Endothelial cell of umbilical vein (primary cell): ENCODE results near the gene TNIP3. TPM values are rescaled to one million over a fixed set of nuclear protein-coding genes. Genes with fewer than 3 reads are reported as not detected.
"Not testable (repeated sequence)": the region's sequence is repeated elsewhere in the genome, so short reads cannot be mapped to it uniquely, and the experiment has no call there.

Source experiments
- BruUV-seq: library from RNA; stranded (reverse); fragments of 400-500 nt; replicated peaks from 2 replicates; lab custom pipeline; 2021; lab: Mats Ljungman, UMichigan
- CTCF ChIA-PET: fragments of 300-600, 350-600 bp; sonication (Branson Sonifier 250); formaldehyde crosslinking; loops from one replicate; lab custom pipeline; 2021; ENCODE audit warnings: antibody characterized with exemption, inconsistent platforms; lab: Charles Lee
- POLR2A ChIA-PET: fragments of 300-600, 350-600 bp; sonication (Branson Sonifier 250); formaldehyde crosslinking; loops from one replicate; lab custom pipeline; 2021; ENCODE audit warnings: antibody characterized with exemption, inconsistent platforms; lab: Charles Lee
- DNase-seq: peaks from one replicate; pipeline ENCODE4 v3.0.0-alpha.2; 2011; ENCODE audit warnings: low read depth, low spot score
- FAIRE-seq: peaks from 2 replicates; lab custom pipeline; 2011; peaks lifted over from hg19 to GRCh38; lab: Jason Lieb, UNC
- H2AFZ ChIP-seq: 2 replicates; pipeline ENCODE4 v1.6.0; 2012; ENCODE audit warnings: low read depth, low read length, control low read depth, inconsistent platforms
- H3K27ac ChIP-seq: 2 replicates; pipeline ENCODE4 v1.5.1; 2011; ENCODE audit warnings: low read depth, mild to moderate bottlenecking, control low read depth, low read length, moderate library complexity; ENCODE audit not compliant: insufficient read depth
- H3K27me3 ChIP-seq, 2 experiments: 2 replicates each; pipeline versions ENCODE4 v1.6.0 to v1.6.1; 2011; ENCODE audit warnings: low read length in 2 of 2, mixed read lengths in 1 of 2; ENCODE audit not compliant: control insufficient read depth in 2 of 2, insufficient read depth in 2 of 2
- H3K36me3 ChIP-seq, 2 experiments: 2 replicates in 1 of 2; 3 replicates in 1 of 2; pipeline ENCODE4 v1.5.1; 2011; ENCODE audit warnings: low read length in 2 of 2, mild to moderate bottlenecking in 1 of 2, moderate library complexity in 1 of 2; ENCODE audit not compliant: control insufficient read depth in 2 of 2, insufficient read depth in 2 of 2; ENCODE audit errors: extremely low read depth in 1 of 2
- H3K4me1 ChIP-seq: 3 replicates; pipeline ENCODE4 v1.5.1; 2011; ENCODE audit warnings: mild to moderate bottlenecking, low read length; ENCODE audit not compliant: control insufficient read depth, insufficient read depth; ENCODE audit errors: extremely low read depth
- H3K4me2 ChIP-seq: 2 replicates; pipeline ENCODE4 v1.6.1; 2011; ENCODE audit warnings: low read length, control low read depth, mixed read lengths; ENCODE audit not compliant: insufficient read depth
- H3K4me3 ChIP-seq, 3 experiments: fragments of 200-600 bp in 1 of 3; sonication (generic), shearing (Covaris generic) in 1 of 3; replicated peaks in 1 of 3; 2 replicates each; pipeline ENCODE4 v1.5.1; 2011 to 2016; ENCODE audit warnings: control low read depth in 3 of 3, low read length in 3 of 3, mild to moderate bottlenecking in 2 of 3, inconsistent platforms in 1 of 3, low read depth in 1 of 3, moderate library complexity in 1 of 3; ENCODE audit not compliant: insufficient read depth in 1 of 3
- H3K79me2 ChIP-seq: 2 replicates; pipeline ENCODE4 v1.6.0; 2012; ENCODE audit warnings: low read length, inconsistent platforms; ENCODE audit not compliant: control insufficient read depth, insufficient read depth
- H3K9ac ChIP-seq: replicated peaks from 2 replicates; pipeline ENCODE3; 2011; ENCODE audit warnings: low read length, control low read depth; ENCODE audit not compliant: insufficient read depth; ENCODE audit errors: extremely low read depth
- H3K9me1 ChIP-seq: replicated peaks from 3 replicates; pipeline ENCODE4 v1.6.0; 2011; ENCODE audit warnings: mild to moderate bottlenecking, low read length; ENCODE audit not compliant: control insufficient read depth, insufficient read depth; ENCODE audit errors: extremely low read depth
- H3K9me3 ChIP-seq: replicated peaks from 2 replicates; pipeline ENCODE4 v1.5.1; 2012; ENCODE audit warnings: low read length, inconsistent platforms; ENCODE audit not compliant: control insufficient read depth, insufficient read depth
- H4K20me1 ChIP-seq: replicated peaks from 2 replicates; pipeline ENCODE3; 2011; ENCODE audit warnings: mild to moderate bottlenecking, low read length; ENCODE audit not compliant: control insufficient read depth, insufficient read depth; ENCODE audit errors: extremely low read depth
- CTCF ChIP-seq, 2 donors: IDR thresholded peaks; 1 replicate in 1 of 2; 2 replicates in 1 of 2; pipeline ENCODE4 v1.5.1; 2011; ENCODE audit warnings: low read length in 2 of 2, mild to moderate bottlenecking in 2 of 2, moderate library complexity in 2 of 2, control low read depth in 1 of 2, inconsistent platforms in 1 of 2, low read depth in 1 of 2; ENCODE audit not compliant: insufficient read depth in 1 of 2; ENCODE audit errors: extremely low read depth in 1 of 2
- EZH2 ChIP-seq: IDR thresholded peaks from 2 replicates; pipeline ENCODE4 v1.6.1; 2012; ENCODE audit warnings: borderline replicate concordance, low read depth, mild to moderate bottlenecking, moderate library complexity, low read length, inconsistent platforms; ENCODE audit not compliant: severe bottlenecking
- FOS ChIP-seq: IDR thresholded peaks from 2 replicates; pipeline ENCODE4 v1.6.1; 2011; ENCODE audit warnings: mild to moderate bottlenecking, low read length, moderate library complexity, borderline replicate concordance; ENCODE audit not compliant: insufficient read depth
- GATA2 ChIP-seq: IDR thresholded peaks from 2 replicates; pipeline ENCODE4 v1.7.0; 2011; ENCODE audit warnings: low read depth, mild to moderate bottlenecking, moderate library complexity, mixed read lengths, low read length; ENCODE audit not compliant: insufficient read length, insufficient read depth
- JUN ChIP-seq: IDR thresholded peaks from 2 replicates; pipeline ENCODE4 v1.6.1; 2011; ENCODE audit warnings: borderline replicate concordance, low read depth; ENCODE audit not compliant: insufficient read length, insufficient read depth
- MAX ChIP-seq: IDR thresholded peaks from 2 replicates; pipeline ENCODE4 v1.6.1; 2011; ENCODE audit not compliant: insufficient read depth, insufficient read length
- MYC ChIP-seq: IDR thresholded peaks from one replicate; pipeline ENCODE4 v1.6.1; 2011; ENCODE audit warnings: mild to moderate bottlenecking, low read depth, low read length
- POLR2A ChIP-seq: IDR thresholded peaks from 2 replicates; pipeline ENCODE4 v1.6.1; 2012; ENCODE audit warnings: low read depth, mild to moderate bottlenecking, control low read depth, low read length
- POLR2AphosphoS5 ChIP-seq: IDR thresholded peaks from 2 replicates; pipeline ENCODE4 v1.6.1; 2012; ENCODE audit warnings: low read depth, mild to moderate bottlenecking, control low read depth, low read length, moderate library complexity; ENCODE audit not compliant: insufficient read depth
- dilution Hi-C: fragments of 300-500 bp; cut with MboI; formaldehyde crosslinking; loops from one replicate; pipeline ENCODE4 v1.15.0; 2019; ENCODE audit warnings: low sequenced_read_pairs; ENCODE audit not compliant: extremely low pct_ligation_motif_present
- intact Hi-C: fragments of 100-400 bp; cut with micrococcal nuclease; formaldehyde crosslinking; loops from one replicate; pipeline ENCODE4 v1.10.0; 2022
- polyA plus RNA-seq, 4 experiments: library from polyadenylated mRNA; depleted of rRNA in 3 of 4; stranded (reverse) in 3 of 4; unstranded in 1 of 4; fragments of >200 nt; gene quantifications; 2 replicates each; pipeline versions ENCODE4 v1.2.1 to v1.2.3, GENCODE V29; 2011 to 2012; ENCODE audit warnings: missing spikeins in 1 of 4
- total RNA-seq: library from RNA; stranded (reverse); gene quantifications from 2 replicates; pipeline ENCODE4 v1.2.3, GENCODE V29; 2021

The TNIP3 gene
- total and polyA plus RNA-seq, 2 donors (not counting 3 experiments of a cell fraction or from before 2014, with no cell fraction given) = not detected

- DNase-seq (no peak), FAIRE-seq (no peak)
- POLR2A ChIA-PET = no interaction called here
- Histone ChIP-seq H4K20me1 (no peaks in the 10 kb centered on the region), H3K27me3 (peaks cover 0 to 11% of the 10 kb centered on the region in 2 experiments), H3K79me2 (no peaks in the 10 kb centered on the region), H3K36me3 (no peaks in the 10 kb centered on the region), H3K9me1 (no peaks in the 10 kb centered on the region), H3K4me2 (no peak overlapping the region), H3K27ac (no peak overlapping the region), H3K9ac (no peak overlapping the region), H3K4me3 (no peak overlapping the region), H3K4me1 (no peaks in the 10 kb centered on the region), H3K9me3 (no peaks in the 10 kb centered on the region), H2AFZ (no peak overlapping the region)
- no TSS peak for BruUV-seq
- TF ChIP-seq MYC (no peak), POLR2A (no peak), POLR2AphosphoS5 (no peak), EZH2 (no peak), CTCF (IDR thresholded peaks at IDR 0.05; ENCODE audit: extremely low read depth in 1 of 2, insufficient read depth in 1 of 2, low read depth in 1 of 2, low read length in 2 of 2) (no peak), FOS (no peak), JUN (no peak), MAX (no peak), GATA2 (no peak)
- CTCF ChIA-PET = interaction anchor here (1.0 kb wide), 1 partner anchor 16 kb away, joined by 6 read pairs; no protein-coding TSS in a partner anchor
- intact Hi-C loops = no loop called here
- dilution Hi-C loops = no loop called here
These were observed 12.2 kb upstream of the TNIP3 start for GRCh38 chr4:121176082-121176934.

- H3K4me2 ChIP-seq, POLR2A ChIA-PET, dilution Hi-C loops, H3K79me2 ChIP-seq, H3K4me1 ChIP-seq, H4K20me1 ChIP-seq, H3K36me3 ChIP-seq, H3K9ac ChIP-seq, H3K27me3 ChIP-seq, H3K9me1 ChIP-seq, H3K9me3 ChIP-seq, DNase-seq, BruUV-seq, intact Hi-C loops, H3K4me3 ChIP-seq, H3K27ac ChIP-seq, H2AFZ ChIP-seq, FAIRE-seq: not testable (repeated sequence)
- CTCF ChIA-PET = interaction anchor here (6.0 kb wide), 1 partner anchor 21 kb away, joined by 30 read pairs; no protein-coding TSS in a partner anchor
These were observed 7.4 kb upstream of the TNIP3 start for GRCh38 chr4:121171477-121171876.
